ENCODE data around the gene MPST.

The MPST gene

GRCh38 chr22:37054056-37054395 lies 34.5 kb downstream of the MPST start:
- Histone ChIP-seq H3K36me3 (ENCODE audit: control insufficient read depth, insufficient read depth, low read length) (no peaks in the 10 kb centered on the region), H3K4me3 (ENCODE audit: low read depth, low read length) (no peak overlapping the region), H2AFZ (no peak overlapping the region), H3K27ac (no peak overlapping the region), H3K4me2 (ENCODE audit: low read length) (no peak overlapping the region), H3K79me2 (no peaks in the 10 kb centered on the region), H3K4me1 (no peaks in the 10 kb centered on the region), H3K27me3 (ENCODE audit: control insufficient read depth, insufficient read depth, low read length) (no peaks in the 10 kb centered on the region), H3K9me3 (ENCODE audit: control insufficient read depth, low read length) (no peaks in the 10 kb centered on the region), H3K9ac (no peak overlapping the region)
- TF ChIP-seq CTCF (IDR thresholded peaks at IDR 0.05), result no peak

GRCh38 chr22:37054600-37055365 lies 35.2 kb downstream of the MPST start:
- Histone ChIP-seq H3K4me1 (no peaks in the 10 kb centered on the region), H3K4me2 (ENCODE audit: low read length) (no peak overlapping the region), H3K36me3 (ENCODE audit: control insufficient read depth, insufficient read depth, low read length) (no peaks in the 10 kb centered on the region), H3K9ac (no peak overlapping the region), H3K27me3 (ENCODE audit: control insufficient read depth, insufficient read depth, low read length) (no peaks in the 10 kb centered on the region), H2AFZ (no peak overlapping the region), H3K79me2 (no peaks in the 10 kb centered on the region), H3K27ac (no peak overlapping the region), H3K9me3 (ENCODE audit: control insufficient read depth, low read length) (no peaks in the 10 kb centered on the region), H3K4me3 (ENCODE audit: low read depth, low read length) (no peak overlapping the region)
- TF ChIP-seq CTCF (IDR thresholded peaks at IDR 0.05), result no peak

- no peaks in the 10 kb centered on the region for H3K9me3 ChIP-seq (ENCODE audit: control insufficient read depth, low read length)
- H3K4me1 ChIP-seq, result no peaks in the 10 kb centered on the region
- H3K4me2 ChIP-seq (ENCODE audit: low read length), result no peak overlapping the region
- no peaks in the 10 kb centered on the region for H3K79me2 ChIP-seq
- TF ChIP-seq CTCF (IDR thresholded peaks at IDR 0.05), result no peak
- H3K4me3 ChIP-seq (ENCODE audit: low read depth, low read length), result no peak overlapping the region
- no peak overlapping the region for H2AFZ ChIP-seq
- no peaks in the 10 kb centered on the region for H3K36me3 ChIP-seq (ENCODE audit: control insufficient read depth, insufficient read depth, low read length)
- H3K27ac ChIP-seq, result no peak overlapping the region
- H3K27me3 ChIP-seq (ENCODE audit: control insufficient read depth, insufficient read depth, low read length), result no peaks in the 10 kb centered on the region
- H3K9ac ChIP-seq, result no peak overlapping the region
These were observed 36.7 kb downstream of the MPST start for GRCh38 chr22:37056246-37056645.

GRCh38 chr22:37057226-37057625 lies 37.7 kb downstream of the MPST start:
- no peak overlapping the region for H2AFZ ChIP-seq
- no peaks in the 10 kb centered on the region for H3K9me3 ChIP-seq (ENCODE audit: control insufficient read depth, low read length)
- no peaks in the 10 kb centered on the region for H3K4me1 ChIP-seq
- no peaks in the 10 kb centered on the region for H3K27me3 ChIP-seq (ENCODE audit: control insufficient read depth, insufficient read depth, low read length)
- no peak overlapping the region for H3K27ac ChIP-seq
- no peaks in the 10 kb centered on the region for H3K79me2 ChIP-seq
- no peak overlapping the region for H3K9ac ChIP-seq
- no peak overlapping the region for H3K4me2 ChIP-seq (ENCODE audit: low read length)
- H3K4me3 ChIP-seq (ENCODE audit: low read depth, low read length), result no peak overlapping the region
- H3K36me3 ChIP-seq (ENCODE audit: control insufficient read depth, insufficient read depth, low read length), result no peaks in the 10 kb centered on the region
- TF ChIP-seq CTCF (IDR thresholded peaks at IDR 0.05), result no peak
